Right lobe of liver (tissue), 6 donors: Measurements from ENCODE around the gene PLXNB1. TPM values are rescaled to one million over a fixed set of nuclear protein-coding genes. Genes with fewer than 3 reads are reported as not detected.

ENCODE experiments used
- ATAC-seq, 4 donors: fragments of 200-7000 bp; cut with Tn5 transposase; one replicate each; pipeline ENCODE4 v1.9.1; 2020; ENCODE audit warnings: mild to moderate bottlenecking in 4 of 4, moderate library complexity in 4 of 4
- DNase-seq, 3 donors: peaks; one replicate each; pipeline ENCODE4 v3.0.0-alpha.2; 2020
- H3K27ac ChIP-seq, 3 donors: fragments of 200-600 bp; one replicate each; pipeline ENCODE4 v1.8.0; 2022
- H3K27me3 ChIP-seq, 2 donors: fragments of 200-600 bp; one replicate each; pipeline ENCODE4 v1.8.0; 2022
- H3K36me3 ChIP-seq, 4 donors: fragments of 200-600 bp; sonication (generic) in 1 of 4; one replicate each; pipeline versions ENCODE4 v1.5.1 to v1.8.0; 2017 to 2022; ENCODE audit warnings: control low read depth in 1 of 4
- H3K4me1 ChIP-seq, 4 donors: fragments of 200-600 bp; sonication (generic) in 1 of 4; one replicate each; pipeline versions ENCODE4 v1.5.1 to v1.8.0; 2017 to 2022; ENCODE audit warnings: control low read depth in 1 of 4
- H3K4me3 ChIP-seq, 3 donors: fragments of 200-600 bp; one replicate each; pipeline ENCODE4 v1.8.0; 2022
- H3K9me3 ChIP-seq, 4 donors: fragments of 200-600 bp; sonication (generic) in 1 of 4; one replicate each; pipeline versions ENCODE4 v1.5.1 to v1.8.0; 2017 to 2022; ENCODE audit warnings: control low read depth in 1 of 4
- CTCF ChIP-seq, 4 donors: fragments of 200-600 bp in 3 of 4; fragments of 450-650 bp in 1 of 4; IDR thresholded peaks; one replicate each; pipeline versions ENCODE4 v1.5.1 to v1.8.0; 2016 to 2022; ENCODE audit warnings: antibody characterized with exemption in 4 of 4, mild to moderate bottlenecking in 2 of 4
- POLR2A ChIP-seq: fragments of 450-650 bp; IDR thresholded peaks from one replicate; pipeline ENCODE4 v1.6.1; 2017; ENCODE audit warnings: antibody characterized with exemption, mild to moderate bottlenecking
- WGBS: methylation state at CpG from one replicate; pipeline ENCODE4 v1.1.6; 2018; ENCODE audit warnings: low coverage, low lambda C conversion rate; ENCODE audit not compliant: insufficient coverage; ENCODE audit errors: missing lambda C conversion rate; 5-methylcytosine and 5-hydroxymethylcytosine counted together
- intact Hi-C, 2 donors: fragments of 100-400 bp; cut with DNase I; formaldehyde crosslinking; loops; one replicate each; pipeline versions ENCODE4 v1.11.2 to v1.14.1; 2022
- total RNA-seq, 6 experiments: library from RNA; depleted of rRNA in 2 of 6; stranded (reverse); fragments of >200 nt in 2 of 6; fragmentation: NEBNext Ultra II Directional in 3 of 6; extraction: Animal tissue kit (Norgen Biotek cat#: 25700) in 3 of 6; gene quantifications; one replicate each; pipeline versions ENCODE4 v1.1.0 to v1.2.4, GENCODE V29; 2016 to 2023
- donor health status: DM: no; HTN: yes; CAD: no.
- donor health status: DM: no; HTN: no; CAD: no.
- donor health status: DM: no; HTN: no; CAD: no.
- donor health status: DM: no; HTN: yes; CAD: no.
- donor health status: DM: no; HTN: yes; CAD: no.

The PLXNB1 gene
- total RNA-seq, 6 experiments from 2014 or later: 65.9 to 132 (median 86.5) TPM

GRCh38 chr3:48397767-48398681, 31.9 kb downstream of the PLXNB1 start:
- ATAC-seq (peak in 2 of 4 donors; percentile 9 to 18), DNase-seq (peak in 2 of 3 donors; percentile 45 to 46)
- intact Hi-C loops: loop anchor here (5.0 to 10.0 kb wide), 2 partner anchors 39 to 157 kb away; partner anchors contain the start of gene PFKFB4 (in 1 of the 2)
- no peaks in the 10 kb centered on the region for H3K36me3 ChIP-seq
- no peak overlapping the region for H3K4me3 ChIP-seq
- no peaks in the 10 kb centered on the region for H3K27me3 ChIP-seq
- WGBS: 71% methylated on average over 2 of the region's 9 CpGs
- TF ChIP-seq POLR2A (no peak), CTCF (IDR thresholded peaks at IDR 0.05) (no peak)
- H3K4me1 ChIP-seq: no peaks in the 10 kb centered on the region
- H3K27ac ChIP-seq: no peak overlapping the region
- H3K9me3 ChIP-seq: no peaks in the 10 kb centered on the region

- no peaks in the 10 kb centered on the region for H3K9me3 ChIP-seq
- no peak overlapping the region for H3K27ac ChIP-seq
- no peaks in the 10 kb centered on the region for H3K36me3 ChIP-seq
- H3K4me1 ChIP-seq: no peaks in the 10 kb centered on the region
- whole genome bisulfite sequencing: 51% methylated on average over 2 of the region's 3 CpGs
- TF ChIP-seq POLR2A (no peak), CTCF (IDR thresholded peaks at IDR 0.05) (no peak)
- no peaks in the 10 kb centered on the region for H3K27me3 ChIP-seq
- intact Hi-C loops: loop anchor here (5.0 to 10.0 kb wide), 2 partner anchors 42 to 159 kb away; partner anchors contain the start of gene PFKFB4 (in 1 of the 2)
- ATAC-seq (no peak), DNase-seq (no peak)
- no peak overlapping the region for H3K4me3 ChIP-seq
Measured at GRCh38 chr3:48395714-48396113, 34.2 kb downstream of the PLXNB1 start.

GRCh38 chr3:48394391-48394790, 35.5 kb downstream of the PLXNB1 start:
- WGBS: 61% methylated on average over 2 of the region's 2 CpGs
- intact Hi-C loops: loop anchor here in 1 of 2 donors (10.0 kb wide), 1 partner anchor 160 kb away; the partner anchor contains the start of gene PFKFB4
- H3K36me3 ChIP-seq: no peaks in the 10 kb centered on the region
- no peaks in the 10 kb centered on the region for H3K9me3 ChIP-seq
- no peaks in the 10 kb centered on the region for H3K4me1 ChIP-seq
- TF ChIP-seq POLR2A (no peak), CTCF (IDR thresholded peaks at IDR 0.05) (no peak)
- H3K4me3 ChIP-seq: no peak overlapping the region
- DNase-seq (no peak), ATAC-seq (no peak)
- no peak overlapping the region for H3K27ac ChIP-seq
- no peaks in the 10 kb centered on the region for H3K27me3 ChIP-seq

GRCh38 chr3:48388966-48389365, 40.9 kb downstream of the PLXNB1 start:
- intact Hi-C loops: no loop called here
- no peak for TF ChIP-seq CTCF (IDR thresholded peaks at IDR 0.05)
- TF ChIP-seq POLR2A: no peak
- H3K4me3 ChIP-seq: no peak overlapping the region
- DNase-seq (no peak), ATAC-seq (no peak)
- H3K27me3 ChIP-seq: no peaks in the 10 kb centered on the region
- no peaks in the 10 kb centered on the region for H3K36me3 ChIP-seq
- no peak overlapping the region for H3K27ac ChIP-seq
- H3K4me1 ChIP-seq: no peaks in the 10 kb centered on the region
- H3K9me3 ChIP-seq: no peaks in the 10 kb centered on the region
- 50% methylated on average over 2 of the region's 2 CpGs for WGBS
